Measurements from ENCODE around the gene HOXC10.

The HOXC10 gene

DNA sequence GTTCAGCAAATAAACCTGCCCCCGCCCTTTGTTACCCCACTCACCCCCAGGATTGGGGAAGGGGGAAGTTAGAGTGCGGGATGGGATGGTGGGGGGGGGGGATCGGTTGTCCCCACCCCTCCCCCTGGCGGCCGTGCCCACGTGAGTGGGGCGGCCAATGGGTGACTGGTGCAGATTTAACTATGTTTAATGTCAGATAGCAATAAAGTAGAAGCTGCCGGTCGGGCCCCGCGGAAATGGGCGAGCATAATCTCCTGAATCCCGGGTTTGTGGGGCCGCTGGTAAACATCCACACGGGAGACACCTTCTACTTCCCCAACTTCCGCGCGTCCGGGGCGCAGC lies 30.3 kb upstream of the HOXC10 start, which contains the start of gene HOXC12:
Gene HOXC12, plus strand, starts transcription at position 210 of the 342 bp plus-strand sequence. Its CDS starts 27 bp downstream, at position 237.
- ChIA-PET CTCF (interaction anchor here (0.8 kb wide), 1 partner anchor 12 kb away, joined by 3 read pairs; no protein-coding TSS in a partner anchor), POLR2A (no interaction called here)
- peak within 1 kb of the TSS; percentile 18 for H3K4me3 ChIP-seq (ENCODE audit: low read depth, low read length)
- TF ChIP-seq, protein P1, sequence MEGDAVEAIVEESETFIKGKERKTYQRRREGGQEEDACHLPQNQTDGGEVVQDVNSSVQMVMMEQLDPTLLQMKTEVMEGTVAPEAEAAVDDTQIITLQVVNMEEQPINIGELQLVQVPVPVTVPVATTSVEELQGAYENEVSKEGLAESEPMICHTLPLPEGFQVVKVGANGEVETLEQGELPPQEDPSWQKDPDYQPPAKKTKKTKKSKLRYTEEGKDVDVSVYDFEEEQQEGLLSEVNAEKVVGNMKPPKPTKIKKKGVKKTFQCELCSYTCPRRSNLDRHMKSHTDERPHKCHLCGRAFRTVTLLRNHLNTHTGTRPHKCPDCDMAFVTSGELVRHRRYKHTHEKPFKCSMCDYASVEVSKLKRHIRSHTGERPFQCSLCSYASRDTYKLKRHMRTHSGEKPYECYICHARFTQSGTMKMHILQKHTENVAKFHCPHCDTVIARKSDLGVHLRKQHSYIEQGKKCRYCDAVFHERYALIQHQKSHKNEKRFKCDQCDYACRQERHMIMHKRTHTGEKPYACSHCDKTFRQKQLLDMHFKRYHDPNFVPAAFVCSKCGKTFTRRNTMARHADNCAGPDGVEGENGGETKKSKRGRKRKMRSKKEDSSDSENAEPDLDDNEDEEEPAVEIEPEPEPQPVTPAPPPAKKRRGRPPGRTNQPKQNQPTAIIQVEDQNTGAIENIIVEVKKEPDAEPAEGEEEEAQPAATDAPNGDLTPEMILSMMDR (IDR thresholded peaks at IDR 0.05; ENCODE audit: insufficient read depth, low read length, missing control alignments), result no peak
- no peak for DNase-seq (ENCODE audit: low read depth, low spot score)

DNA sequence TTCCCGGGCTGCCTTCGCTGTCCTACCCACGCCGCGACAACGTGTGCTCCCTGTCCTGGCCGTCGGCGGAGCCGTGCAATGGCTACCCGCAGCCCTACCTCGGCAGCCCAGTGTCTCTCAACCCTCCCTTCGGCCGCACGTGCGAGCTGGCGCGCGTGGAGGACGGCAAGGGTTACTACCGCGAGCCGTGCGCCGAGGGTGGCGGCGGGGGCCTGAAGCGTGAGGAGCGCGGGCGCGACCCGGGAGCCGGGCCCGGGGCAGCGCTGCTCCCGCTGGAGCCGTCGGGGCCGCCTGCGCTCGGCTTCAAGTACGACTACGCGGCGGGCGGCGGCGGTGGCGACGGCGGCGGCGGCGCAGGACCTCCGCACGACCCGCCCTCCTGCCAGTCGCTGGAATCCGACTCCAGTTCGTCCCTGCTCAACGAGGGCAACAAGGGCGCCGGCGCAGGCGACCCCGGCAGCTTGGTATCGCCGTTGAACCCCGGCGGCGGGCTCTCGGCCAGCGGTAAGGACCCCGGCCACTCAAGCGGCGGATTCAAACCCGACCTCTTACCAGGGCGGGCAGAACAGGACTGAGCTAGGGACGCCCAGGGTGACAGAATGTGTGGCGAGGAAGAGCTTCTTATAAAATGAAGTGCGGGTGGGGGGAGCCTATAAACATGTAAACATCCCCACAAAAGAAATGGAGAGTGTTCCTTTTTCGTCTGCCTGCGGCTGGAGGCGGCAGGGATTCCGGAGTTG lies 29.7 kb upstream of the HOXC10 start:
- TF ChIP-seq, protein P1 (IDR thresholded peaks at IDR 0.05; ENCODE audit: insufficient read depth, low read length, missing control alignments), result no peak
- DNase-seq (ENCODE audit: low read depth, low spot score), result no peak
- CTCF ChIA-PET, result no interaction called here
- POLR2A ChIA-PET, result no interaction called here
- H3K4me3 ChIP-seq (ENCODE audit: low read depth, low read length), result peak overlapping the region; percentile 18

DNA sequence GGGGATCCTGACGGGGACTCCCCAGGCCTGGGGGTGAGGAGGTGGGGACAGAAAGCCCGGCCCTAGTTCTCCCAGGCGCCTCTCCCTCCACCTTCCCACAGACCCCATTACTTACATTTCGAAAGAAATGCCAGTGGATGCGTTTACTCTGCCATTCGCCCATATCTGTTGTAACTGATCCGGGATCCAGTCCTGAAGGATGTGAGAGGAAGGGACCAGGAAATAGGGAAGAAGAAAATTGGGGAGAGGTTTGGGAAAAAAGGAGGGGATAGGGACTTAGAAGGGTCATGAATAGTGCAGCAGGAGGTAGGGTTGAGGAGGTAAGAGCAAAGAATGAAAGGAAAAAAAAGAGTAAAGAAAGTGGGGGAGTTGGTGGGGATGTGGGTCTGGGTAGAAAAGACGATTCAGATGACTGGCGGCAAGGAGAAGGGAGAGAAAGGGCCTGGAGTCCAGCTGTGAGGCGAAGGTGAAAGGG lies 29.1 kb upstream of the HOXC10 start:
- ChIA-PET POLR2A (no interaction called here), CTCF (no interaction called here)
- DNase-seq (ENCODE audit: low read depth, low spot score), result no peak
- H3K4me3 ChIP-seq (ENCODE audit: low read depth, low read length), result no peak overlapping the region
- TF ChIP-seq, protein P1 (IDR thresholded peaks at IDR 0.05; ENCODE audit: insufficient read depth, low read length, missing control alignments), result no peak

DNA sequence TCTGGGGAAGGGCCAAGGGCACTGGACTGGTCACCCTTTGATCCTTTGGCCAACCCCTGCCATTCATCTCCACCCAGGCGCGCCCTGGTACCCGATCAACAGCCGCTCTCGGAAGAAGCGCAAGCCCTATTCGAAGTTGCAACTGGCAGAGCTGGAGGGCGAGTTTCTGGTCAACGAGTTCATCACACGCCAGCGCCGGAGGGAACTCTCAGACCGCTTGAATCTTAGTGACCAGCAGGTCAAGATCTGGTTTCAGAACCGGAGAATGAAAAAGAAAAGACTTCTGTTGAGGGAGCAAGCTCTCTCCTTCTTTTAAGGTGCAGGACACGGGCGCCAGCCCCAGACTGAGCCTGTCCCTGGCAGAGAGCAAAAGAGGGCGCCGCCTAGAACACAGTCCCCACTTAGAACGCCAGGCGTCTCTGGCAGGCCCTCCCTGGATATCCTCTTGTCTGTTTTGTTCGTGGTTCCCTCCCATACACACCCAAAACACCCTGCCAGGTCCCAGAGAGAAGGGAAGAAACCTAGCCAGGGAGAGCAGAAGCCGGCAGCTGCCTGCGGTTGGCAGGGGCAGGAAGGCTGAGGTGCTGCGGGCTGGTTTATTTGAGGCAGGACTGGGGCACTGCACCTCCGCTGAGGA lies 28.6 kb upstream of the HOXC10 start:
- ChIA-PET POLR2A (no interaction called here), CTCF (no interaction called here)
- TF ChIP-seq, protein P1 (IDR thresholded peaks at IDR 0.05; ENCODE audit: insufficient read depth, low read length, missing control alignments), result no peak
- no peak overlapping the region for H3K4me3 ChIP-seq (ENCODE audit: low read depth, low read length)
- no peak for DNase-seq (ENCODE audit: low read depth, low spot score)

DNA sequence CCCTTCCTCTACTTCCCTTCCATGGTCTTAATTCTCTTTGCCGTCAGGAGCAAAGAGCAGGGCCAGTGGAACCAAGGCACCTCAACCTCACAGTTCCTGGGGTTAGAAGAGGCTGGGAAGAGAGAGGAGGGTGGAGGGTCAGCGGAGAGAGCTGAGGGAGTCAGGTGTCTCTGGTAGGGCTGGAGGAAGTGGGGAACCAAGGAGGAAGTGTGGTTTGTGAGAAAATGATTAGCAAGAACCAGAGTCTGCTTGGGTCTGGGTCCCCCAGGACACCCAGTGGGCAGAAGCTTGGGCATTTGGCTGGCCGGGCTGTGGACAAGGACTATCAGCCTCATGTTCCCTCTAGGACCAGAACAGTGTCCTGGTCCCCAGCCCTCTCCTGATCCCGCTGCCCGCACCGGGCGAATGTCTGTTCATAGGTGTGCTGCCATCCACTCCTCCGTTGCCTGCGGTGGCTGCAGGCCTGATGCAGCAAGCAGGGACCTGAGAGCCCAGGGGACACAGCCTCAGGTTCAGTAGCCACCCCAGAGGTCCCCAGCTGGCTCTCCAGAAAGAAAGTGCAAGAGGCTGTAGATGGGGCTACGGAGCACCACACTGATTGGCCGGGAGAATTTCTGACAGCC lies 27.9 kb upstream of the HOXC10 start:
- TF ChIP-seq, protein P1 (IDR thresholded peaks at IDR 0.05; ENCODE audit: insufficient read depth, low read length, missing control alignments), result no peak
- DNase-seq (ENCODE audit: low read depth, low spot score), result no peak
- POLR2A ChIA-PET, result no interaction called here
- CTCF ChIA-PET, result no interaction called here
- no peak overlapping the region for H3K4me3 ChIP-seq (ENCODE audit: low read depth, low read length)

DNA sequence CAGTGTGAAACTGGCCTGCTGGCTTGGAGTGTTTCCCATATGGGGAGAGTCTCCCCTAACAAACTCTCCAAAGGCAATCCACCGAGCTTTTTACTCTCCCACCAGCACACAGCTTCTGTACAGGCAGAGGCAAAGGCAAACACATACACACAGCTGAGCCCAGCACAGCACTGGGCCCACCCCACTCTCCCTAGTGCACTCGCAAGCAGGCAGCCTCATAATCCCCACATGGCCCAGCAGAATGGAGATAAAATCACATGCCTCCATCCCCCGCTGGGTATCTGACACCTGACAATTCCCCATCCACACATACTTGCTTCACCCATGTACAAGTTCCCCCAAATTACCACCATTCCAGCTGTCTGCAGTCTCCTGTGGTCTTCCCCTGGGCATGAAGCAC lies 26.8 kb upstream of the HOXC10 start:
- TF ChIP-seq, protein P1 (IDR thresholded peaks at IDR 0.05; ENCODE audit: insufficient read depth, low read length, missing control alignments), result no peak
- DNase-seq (ENCODE audit: low read depth, low spot score), result no peak
- POLR2A ChIA-PET, result no interaction called here
- H3K4me3 ChIP-seq (ENCODE audit: low read depth, low read length), result no peak overlapping the region
- CTCF ChIA-PET, result interaction anchor here (1.2 kb wide), 1 partner anchor 250 kb away, joined by 3 read pairs; no protein-coding TSS in a partner anchor

Data from AG04449 (cell line).